A673 (cell line): ENCODE data around the gene THOP1.

Source experiments
- EZH2 ChIP-seq: fragments of 200-600 bp; sonication (generic); IDR thresholded peaks from 2 replicates; pipeline ENCODE4 v1.6.1; 2017; ENCODE audit warnings: borderline replicate concordance, low read depth, mild to moderate bottlenecking, mixed read lengths, antibody characterized with exemption, low read length; ENCODE audit not compliant: poor library complexity, severe bottlenecking
- TF ChIP-seq, protein P1 (sequence below): fragments of 300-800, 200-600 bp; sonication (generic); conservative IDR thresholded peaks from 2 replicates; pipeline ENCODE4 v1.5.1; 2017; ENCODE audit warnings: low read depth, mild to moderate bottlenecking, antibody characterized with exemption, low read length, moderate library complexity, mixed read lengths

DNA sequence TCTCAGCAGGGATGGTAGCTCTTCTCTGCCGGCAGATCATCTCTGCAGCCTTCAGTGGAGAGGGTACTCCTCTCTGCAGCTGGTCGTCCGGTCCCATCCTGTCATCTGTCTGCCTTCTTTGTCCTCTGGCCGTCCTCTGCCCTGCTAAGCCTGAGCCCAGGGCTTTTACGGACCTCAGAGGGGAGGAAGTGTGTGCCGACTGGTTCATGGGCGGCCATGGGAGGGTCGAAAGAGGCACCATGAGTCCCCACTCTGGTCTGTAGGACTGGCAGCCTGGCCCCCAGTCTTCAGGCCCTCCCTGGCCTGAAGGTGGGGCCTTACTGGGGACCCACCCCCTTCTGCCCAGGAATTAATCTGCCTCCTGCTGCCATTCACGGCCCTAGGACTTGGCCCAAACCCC lies 38.3 kb downstream of the THOP1 start:
- TF ChIP-seq, protein P1, sequence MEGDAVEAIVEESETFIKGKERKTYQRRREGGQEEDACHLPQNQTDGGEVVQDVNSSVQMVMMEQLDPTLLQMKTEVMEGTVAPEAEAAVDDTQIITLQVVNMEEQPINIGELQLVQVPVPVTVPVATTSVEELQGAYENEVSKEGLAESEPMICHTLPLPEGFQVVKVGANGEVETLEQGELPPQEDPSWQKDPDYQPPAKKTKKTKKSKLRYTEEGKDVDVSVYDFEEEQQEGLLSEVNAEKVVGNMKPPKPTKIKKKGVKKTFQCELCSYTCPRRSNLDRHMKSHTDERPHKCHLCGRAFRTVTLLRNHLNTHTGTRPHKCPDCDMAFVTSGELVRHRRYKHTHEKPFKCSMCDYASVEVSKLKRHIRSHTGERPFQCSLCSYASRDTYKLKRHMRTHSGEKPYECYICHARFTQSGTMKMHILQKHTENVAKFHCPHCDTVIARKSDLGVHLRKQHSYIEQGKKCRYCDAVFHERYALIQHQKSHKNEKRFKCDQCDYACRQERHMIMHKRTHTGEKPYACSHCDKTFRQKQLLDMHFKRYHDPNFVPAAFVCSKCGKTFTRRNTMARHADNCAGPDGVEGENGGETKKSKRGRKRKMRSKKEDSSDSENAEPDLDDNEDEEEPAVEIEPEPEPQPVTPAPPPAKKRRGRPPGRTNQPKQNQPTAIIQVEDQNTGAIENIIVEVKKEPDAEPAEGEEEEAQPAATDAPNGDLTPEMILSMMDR, result no peak
- no peak for TF ChIP-seq EZH2
